Measurements from ENCODE around the gene POU3F1. TPM values are rescaled to one million over a fixed set of nuclear protein-coding genes. Genes with fewer than 3 reads are reported as not detected.

The POU3F1 gene
- total RNA-seq, 4 donors from 2014 or later, result 19.1 to 53.3 (median 35.4) TPM

GRCh38 chr1:38090796-38091195 is 44.2 kb upstream of the POU3F1 start:
- 80 to 87% methylated on average over 3 of the region's 3 CpGs for WGBS, 2 donors
- intact Hi-C loops (cut with DNase I; ENCODE audit: low total_unique reads), result no loop called here
- no peak for TF ChIP-seq POLR2A (IDR thresholded peaks at IDR 0.05)
- TF ChIP-seq CTCF (IDR thresholded peaks at IDR 0.05), result no peak
- no peak for DNase-seq (ENCODE audit: low spot score in 2 of 2)
- H3K4me3 ChIP-seq (ENCODE audit: low read depth, poor library complexity, severe bottlenecking), result no peak overlapping the region

GRCh38 chr1:38089712-38090360 is 43.2 kb upstream of the POU3F1 start:
- 83 to 85% methylated on average over 11 of the region's 11 CpGs for WGBS, 2 donors
- TF ChIP-seq POLR2A (IDR thresholded peaks at IDR 0.05) (no peak), CTCF (IDR thresholded peaks at IDR 0.05) (no peak)
- no peak overlapping the region for H3K4me3 ChIP-seq (ENCODE audit: low read depth, poor library complexity, severe bottlenecking)
- no peak for DNase-seq (ENCODE audit: low spot score in 2 of 2)
- intact Hi-C loops (cut with DNase I; ENCODE audit: low total_unique reads), result no loop called here

- H3K4me3 ChIP-seq (ENCODE audit: low read depth, poor library complexity, severe bottlenecking), result no peak overlapping the region
- WGBS, 2 donors, result 13 to 42% methylated on average over 6 of the region's 6 CpGs
- TF ChIP-seq POLR2A (IDR thresholded peaks at IDR 0.05) (no peak), CTCF (IDR thresholded peaks at IDR 0.05) (no peak)
- no peak for DNase-seq (ENCODE audit: low spot score in 2 of 2)
- intact Hi-C loops (cut with DNase I; ENCODE audit: low total_unique reads), result no loop called here
Measured at GRCh38 chr1:38088791-38089190, 42.2 kb upstream of the POU3F1 start.

GRCh38 chr1:38088366-38088765 is 41.8 kb upstream of the POU3F1 start:
- TF ChIP-seq CTCF (IDR thresholded peaks at IDR 0.05), result no peak
- TF ChIP-seq POLR2A (IDR thresholded peaks at IDR 0.05), result no peak
- H3K4me3 ChIP-seq (ENCODE audit: low read depth, poor library complexity, severe bottlenecking), result no peak overlapping the region
- no peak for DNase-seq (ENCODE audit: low spot score in 2 of 2)
- intact Hi-C loops (cut with DNase I; ENCODE audit: low total_unique reads), result no loop called here
- 29 to 39% methylated on average over 6 of the region's 6 CpGs for WGBS, 2 donors

GRCh38 chr1:38087676-38088075 is 41.1 kb upstream of the POU3F1 start:
- WGBS, 2 donors, result 84 to 86% methylated on average over 9 of the region's 9 CpGs
- intact Hi-C loops (cut with DNase I; ENCODE audit: low total_unique reads), result no loop called here
- TF ChIP-seq CTCF (IDR thresholded peaks at IDR 0.05), result no peak
- TF ChIP-seq POLR2A (IDR thresholded peaks at IDR 0.05), result no peak
- DNase-seq (ENCODE audit: low spot score in 2 of 2), result no peak
- H3K4me3 ChIP-seq (ENCODE audit: low read depth, poor library complexity, severe bottlenecking), result no peak overlapping the region
